Measurements from ENCODE around the gene CCDC33.

- TF ChIP-seq YY1 (IDR thresholded peaks at IDR 0.05; ENCODE audit: extremely low read depth, insufficient replicate concordance, low read depth, low read length) (no peak), RAD21 (IDR thresholded peaks at IDR 0.05; ENCODE audit: low read depth) (no peak), POLR2A (IDR thresholded peaks at IDR 0.05; ENCODE audit: borderline replicate concordance, extremely low read depth, insufficient read depth, insufficient read length) (no peak), POLR2AphosphoS5 (IDR thresholded peaks at IDR 0.05; ENCODE audit: low read depth, low read length) (no peak), TCF7L2 (IDR thresholded peaks at IDR 0.05; ENCODE audit: borderline replicate concordance, extremely low read depth, insufficient read depth, insufficient read length) (no peak), EGR1 (IDR thresholded peaks at IDR 0.05; ENCODE audit: low read depth) (no peak), EZH2 (IDR thresholded peaks at IDR 0.05) (no peak), ATF3 (IDR thresholded peaks at IDR 0.05) (no peak), ELF1 (IDR thresholded peaks at IDR 0.05; ENCODE audit: borderline replicate concordance, low read depth) (no peak)
- TF ChIP-seq, protein P1, sequence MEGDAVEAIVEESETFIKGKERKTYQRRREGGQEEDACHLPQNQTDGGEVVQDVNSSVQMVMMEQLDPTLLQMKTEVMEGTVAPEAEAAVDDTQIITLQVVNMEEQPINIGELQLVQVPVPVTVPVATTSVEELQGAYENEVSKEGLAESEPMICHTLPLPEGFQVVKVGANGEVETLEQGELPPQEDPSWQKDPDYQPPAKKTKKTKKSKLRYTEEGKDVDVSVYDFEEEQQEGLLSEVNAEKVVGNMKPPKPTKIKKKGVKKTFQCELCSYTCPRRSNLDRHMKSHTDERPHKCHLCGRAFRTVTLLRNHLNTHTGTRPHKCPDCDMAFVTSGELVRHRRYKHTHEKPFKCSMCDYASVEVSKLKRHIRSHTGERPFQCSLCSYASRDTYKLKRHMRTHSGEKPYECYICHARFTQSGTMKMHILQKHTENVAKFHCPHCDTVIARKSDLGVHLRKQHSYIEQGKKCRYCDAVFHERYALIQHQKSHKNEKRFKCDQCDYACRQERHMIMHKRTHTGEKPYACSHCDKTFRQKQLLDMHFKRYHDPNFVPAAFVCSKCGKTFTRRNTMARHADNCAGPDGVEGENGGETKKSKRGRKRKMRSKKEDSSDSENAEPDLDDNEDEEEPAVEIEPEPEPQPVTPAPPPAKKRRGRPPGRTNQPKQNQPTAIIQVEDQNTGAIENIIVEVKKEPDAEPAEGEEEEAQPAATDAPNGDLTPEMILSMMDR (IDR thresholded peaks at IDR 0.05 in 2 of 3, conservative IDR thresholded peaks at IDR 0.05 in 1 of 3; ENCODE audit: borderline replicate concordance in 1 of 3, insufficient read depth in 1 of 3, low read depth in 2 of 3, low read length in 2 of 3): no peak
- TF ChIP-seq, protein P2, sequence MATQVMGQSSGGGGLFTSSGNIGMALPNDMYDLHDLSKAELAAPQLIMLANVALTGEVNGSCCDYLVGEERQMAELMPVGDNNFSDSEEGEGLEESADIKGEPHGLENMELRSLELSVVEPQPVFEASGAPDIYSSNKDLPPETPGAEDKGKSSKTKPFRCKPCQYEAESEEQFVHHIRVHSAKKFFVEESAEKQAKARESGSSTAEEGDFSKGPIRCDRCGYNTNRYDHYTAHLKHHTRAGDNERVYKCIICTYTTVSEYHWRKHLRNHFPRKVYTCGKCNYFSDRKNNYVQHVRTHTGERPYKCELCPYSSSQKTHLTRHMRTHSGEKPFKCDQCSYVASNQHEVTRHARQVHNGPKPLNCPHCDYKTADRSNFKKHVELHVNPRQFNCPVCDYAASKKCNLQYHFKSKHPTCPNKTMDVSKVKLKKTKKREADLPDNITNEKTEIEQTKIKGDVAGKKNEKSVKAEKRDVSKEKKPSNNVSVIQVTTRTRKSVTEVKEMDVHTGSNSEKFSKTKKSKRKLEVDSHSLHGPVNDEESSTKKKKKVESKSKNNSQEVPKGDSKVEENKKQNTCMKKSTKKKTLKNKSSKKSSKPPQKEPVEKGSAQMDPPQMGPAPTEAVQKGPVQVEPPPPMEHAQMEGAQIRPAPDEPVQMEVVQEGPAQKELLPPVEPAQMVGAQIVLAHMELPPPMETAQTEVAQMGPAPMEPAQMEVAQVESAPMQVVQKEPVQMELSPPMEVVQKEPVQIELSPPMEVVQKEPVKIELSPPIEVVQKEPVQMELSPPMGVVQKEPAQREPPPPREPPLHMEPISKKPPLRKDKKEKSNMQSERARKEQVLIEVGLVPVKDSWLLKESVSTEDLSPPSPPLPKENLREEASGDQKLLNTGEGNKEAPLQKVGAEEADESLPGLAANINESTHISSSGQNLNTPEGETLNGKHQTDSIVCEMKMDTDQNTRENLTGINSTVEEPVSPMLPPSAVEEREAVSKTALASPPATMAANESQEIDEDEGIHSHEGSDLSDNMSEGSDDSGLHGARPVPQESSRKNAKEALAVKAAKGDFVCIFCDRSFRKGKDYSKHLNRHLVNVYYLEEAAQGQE (IDR thresholded peaks at IDR 0.05; ENCODE audit: low read depth): no peak
These were observed 16.6 kb downstream of the CCDC33 start for GRCh38 chr15:74252721-74253120.

All from HCT116 (cell line).